Fibroblast of the aortic adventitia (primary cell): ENCODE data around the gene IGF1R. TPM values are rescaled to one million over a fixed set of nuclear protein-coding genes. Genes with fewer than 3 reads are reported as not detected.

Source experiments
- DNase-seq: peaks from one replicate; pipeline ENCODE4 v3.0.0-alpha.2; 2010; ENCODE audit warnings: low read depth
- H3K4me3 ChIP-seq: 2 replicates; pipeline ENCODE4 v1.5.1; 2011; ENCODE audit warnings: low read depth, mild to moderate bottlenecking, control low read depth, low read length, moderate library complexity
- total RNA-seq: library from RNA; depleted of rRNA; stranded (reverse); fragments of >200 nt; gene quantifications from 2 replicates; pipeline ENCODE4 v1.2.3, GENCODE V29; 2012; ENCODE audit warnings: low replicate concordance
- TF ChIP-seq, protein P1 (sequence below): IDR thresholded peaks from 2 replicates; pipeline ENCODE4 v1.5.1; 2011; ENCODE audit warnings: mild to moderate bottlenecking, low read length, control low read depth, inconsistent platforms; ENCODE audit not compliant: insufficient read depth

Gene IGF1R
- total RNA-seq, 1 donor = 45.6 TPM

DNA sequence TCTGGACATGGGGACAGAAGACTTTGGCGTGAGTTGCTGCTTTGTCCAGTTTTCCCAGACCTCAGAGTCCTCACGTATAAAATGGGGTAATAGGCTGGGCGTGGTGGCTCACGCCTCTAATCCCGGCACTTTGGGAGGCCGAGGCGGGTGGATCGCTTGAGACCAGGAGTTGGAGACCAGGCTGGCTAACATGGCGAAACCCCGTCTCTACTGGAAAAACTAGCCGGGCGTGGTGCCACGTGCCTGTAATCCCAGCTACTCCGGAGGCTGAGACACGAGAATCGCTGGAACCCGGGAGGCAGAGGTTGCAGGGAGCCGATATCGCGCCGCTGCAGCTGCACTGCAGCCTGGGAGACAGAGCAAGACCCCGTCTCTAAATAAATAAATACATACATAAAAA lies 22.7 kb upstream of the IGF1R start:
- no peak overlapping the region for H3K4me3 ChIP-seq
- DNase-seq = no peak
- TF ChIP-seq, protein P1, sequence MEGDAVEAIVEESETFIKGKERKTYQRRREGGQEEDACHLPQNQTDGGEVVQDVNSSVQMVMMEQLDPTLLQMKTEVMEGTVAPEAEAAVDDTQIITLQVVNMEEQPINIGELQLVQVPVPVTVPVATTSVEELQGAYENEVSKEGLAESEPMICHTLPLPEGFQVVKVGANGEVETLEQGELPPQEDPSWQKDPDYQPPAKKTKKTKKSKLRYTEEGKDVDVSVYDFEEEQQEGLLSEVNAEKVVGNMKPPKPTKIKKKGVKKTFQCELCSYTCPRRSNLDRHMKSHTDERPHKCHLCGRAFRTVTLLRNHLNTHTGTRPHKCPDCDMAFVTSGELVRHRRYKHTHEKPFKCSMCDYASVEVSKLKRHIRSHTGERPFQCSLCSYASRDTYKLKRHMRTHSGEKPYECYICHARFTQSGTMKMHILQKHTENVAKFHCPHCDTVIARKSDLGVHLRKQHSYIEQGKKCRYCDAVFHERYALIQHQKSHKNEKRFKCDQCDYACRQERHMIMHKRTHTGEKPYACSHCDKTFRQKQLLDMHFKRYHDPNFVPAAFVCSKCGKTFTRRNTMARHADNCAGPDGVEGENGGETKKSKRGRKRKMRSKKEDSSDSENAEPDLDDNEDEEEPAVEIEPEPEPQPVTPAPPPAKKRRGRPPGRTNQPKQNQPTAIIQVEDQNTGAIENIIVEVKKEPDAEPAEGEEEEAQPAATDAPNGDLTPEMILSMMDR = no peak

- DNase-seq = no peak
- H3K4me3 ChIP-seq = no peak overlapping the region
- TF ChIP-seq, protein P1 = no peak
These were observed 22.2 kb upstream of the IGF1R start for GRCh38 chr15:98626153-98626552.

GRCh38 chr15:98628216-98628615 lies 20.1 kb upstream of the IGF1R start:
- no peak overlapping the region for H3K4me3 ChIP-seq
- TF ChIP-seq, protein P1 = no peak
- peak; percentile 4 for DNase-seq

DNA sequence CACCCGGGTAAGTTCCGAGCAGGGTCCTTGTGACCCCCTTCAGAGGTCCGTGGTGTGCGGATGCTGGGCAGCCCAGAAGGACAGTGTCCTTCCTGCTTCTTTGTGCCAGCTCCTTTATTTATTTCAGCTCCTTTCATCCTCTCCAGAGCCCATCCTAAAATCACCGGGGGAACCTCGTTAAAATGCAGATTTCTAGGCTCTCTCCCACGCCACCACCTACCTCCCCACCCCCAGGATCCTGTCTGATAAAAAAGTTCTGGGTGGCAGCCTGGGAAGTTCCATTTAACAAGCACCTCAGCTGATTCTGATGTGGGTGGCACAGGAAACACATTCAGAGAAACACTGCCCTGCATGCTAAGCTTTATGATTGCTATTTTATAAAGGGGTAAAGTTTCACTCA lies 12.5 kb upstream of the IGF1R start:
- TF ChIP-seq, protein P1 = no peak
- DNase-seq = no peak
- no peak overlapping the region for H3K4me3 ChIP-seq

- no peak for DNase-seq
- no peak overlapping the region for H3K4me3 ChIP-seq
- TF ChIP-seq, protein P1 = no peak
These were observed 5.2 kb upstream of the IGF1R start for GRCh38 chr15:98643115-98643514.

DNA sequence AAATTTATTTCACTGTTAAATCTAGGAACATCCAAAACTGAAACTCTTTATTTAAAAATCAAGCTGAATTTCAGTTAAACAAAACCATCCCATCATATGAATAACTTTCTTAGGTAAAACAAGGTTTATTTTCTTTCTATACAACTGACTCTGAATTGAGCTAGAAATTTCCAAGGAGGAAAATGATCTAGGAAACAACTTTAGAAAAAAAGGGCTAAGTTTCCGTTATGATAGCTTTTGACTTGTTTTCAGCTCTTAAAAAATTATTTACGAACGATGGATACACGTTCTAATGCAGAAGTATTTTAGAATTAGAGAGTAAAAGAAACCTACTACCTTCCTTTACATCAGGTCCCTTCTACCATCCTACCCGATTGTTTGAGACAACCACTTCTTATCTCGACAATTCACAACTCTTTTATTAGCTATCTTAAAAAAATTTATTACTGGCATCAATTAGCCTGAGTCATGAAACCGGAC lies 1.8 kb upstream of the IGF1R start:
- H3K4me3 ChIP-seq = peak overlapping the region; percentile 77
- TF ChIP-seq, protein P1 = no peak
- no peak for DNase-seq
